Neural cell (in vitro differentiated cells): ENCODE data around the gene PLA2G4E.

ENCODE experiments used
- CTCF ChIP-seq: fragments of 450-650 bp; IDR thresholded peaks from 2 replicates; pipeline ENCODE4 v1.5.1; 2014; ENCODE audit warnings: antibody characterized with exemption, mild to moderate bottlenecking, moderate library complexity; ENCODE audit not compliant: poor library complexity, severe bottlenecking
- EZH2 ChIP-seq: fragments of 200-600, 300-800 bp; shearing (Covaris generic), sonication (generic); IDR thresholded peaks from 2 replicates; pipeline ENCODE4 v1.6.1; 2014; ENCODE audit warnings: antibody characterized with exemption, low read length, borderline replicate concordance, mild to moderate bottlenecking; ENCODE audit not compliant: insufficient read depth, poor library complexity, severe bottlenecking

GRCh38 chr15:42009022-42009421 lies 11.8 kb downstream of the PLA2G4E start:
- TF ChIP-seq CTCF (no peak), EZH2 (no peak)
